ENCODE data around the gene WDR20. TPM values are rescaled to one million over a fixed set of nuclear protein-coding genes. Genes with fewer than 3 reads are reported as not detected.

The WDR20 gene
- total and polyA plus RNA-seq, 2 donors (not counting 3 experiments of a cell fraction or from before 2014, with no cell fraction given), result 12.2 to 22.4 TPM

DNA sequence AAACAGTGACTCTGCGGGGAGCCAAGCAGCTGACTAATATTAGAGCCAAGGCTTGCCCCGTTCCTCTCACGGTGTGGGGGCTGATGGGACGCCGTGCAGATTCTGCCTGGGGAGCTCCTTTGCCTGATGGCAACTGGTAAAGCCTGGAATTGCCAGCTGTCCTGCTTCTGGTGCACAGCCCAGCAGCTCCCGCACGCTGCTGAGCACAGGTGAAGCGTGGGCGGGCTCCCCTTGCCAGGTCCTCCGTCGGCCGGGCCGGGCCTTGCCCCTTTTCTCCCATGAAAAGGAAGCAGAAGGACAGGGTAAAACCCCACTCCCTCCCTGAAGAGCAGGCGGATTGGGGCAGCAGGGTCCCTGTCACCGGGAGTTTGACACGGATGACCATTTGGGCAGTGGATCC, 79.0 kb downstream of the WDR20 start:
- no peaks in the 10 kb centered on the region for H3K79me2 ChIP-seq (ENCODE audit: control insufficient read depth, insufficient read depth, low read length)
- dilution Hi-C loops (cut with MboI; ENCODE audit: extremely low pct_ligation_motif_present, low sequenced_read_pairs), result no loop called here

More for the DNA sequence above, 79.0 kb downstream of the WDR20 start:
- Histone ChIP-seq H3K9ac (replicated peaks; ENCODE audit: extremely low read depth, insufficient read depth, low read length) (no peak overlapping the region), H2AFZ (ENCODE audit: low read depth, low read length) (no peak overlapping the region), H3K27me3 (ENCODE audit: control insufficient read depth in 2 of 2, insufficient read depth in 2 of 2, low read length in 2 of 2) (no peaks in the 10 kb centered on the region), H3K9me1 (replicated peaks; ENCODE audit: control insufficient read depth, extremely low read depth, insufficient read depth, low read length) (no peaks in the 10 kb centered on the region), H3K4me2 (ENCODE audit: insufficient read depth, low read length) (no peak overlapping the region), H3K4me3 (replicated peaks in 1 of 3; ENCODE audit: insufficient read depth in 1 of 3, low read depth in 1 of 3, low read length in 3 of 3) (no peak overlapping the region), H3K9me3 (replicated peaks; ENCODE audit: control insufficient read depth, insufficient read depth, low read length) (no peaks in the 10 kb centered on the region), H3K4me1 (ENCODE audit: control insufficient read depth, extremely low read depth, insufficient read depth, low read length) (peaks cover 8% of the 10 kb centered on the region), H3K36me3 (ENCODE audit: control insufficient read depth in 2 of 2, extremely low read depth in 1 of 2, insufficient read depth in 2 of 2, low read length in 2 of 2) (no peaks in the 10 kb centered on the region), H4K20me1 (replicated peaks; ENCODE audit: control insufficient read depth, extremely low read depth, insufficient read depth, low read length) (no peaks in the 10 kb centered on the region), H3K27ac (ENCODE audit: insufficient read depth, low read depth, low read length) (no peak overlapping the region)
- no peak for DNase-seq (ENCODE audit: low read depth, low spot score)
- TF ChIP-seq MYC (IDR thresholded peaks at IDR 0.05; ENCODE audit: low read depth, low read length) (no peak), GATA2 (IDR thresholded peaks at IDR 0.05; ENCODE audit: insufficient read depth, insufficient read length, low read depth, low read length) (no peak), POLR2A (IDR thresholded peaks at IDR 0.05; ENCODE audit: low read depth, low read length) (no peak), POLR2AphosphoS5 (IDR thresholded peaks at IDR 0.05; ENCODE audit: insufficient read depth, low read depth, low read length) (no peak), JUN (IDR thresholded peaks at IDR 0.05; ENCODE audit: borderline replicate concordance, insufficient read depth, insufficient read length, low read depth) (no peak), FOS (IDR thresholded peaks at IDR 0.05; ENCODE audit: borderline replicate concordance, insufficient read depth, low read length) (no peak), MAX (IDR thresholded peaks at IDR 0.05; ENCODE audit: insufficient read depth, insufficient read length) (no peak), EZH2 (IDR thresholded peaks at IDR 0.05; ENCODE audit: borderline replicate concordance, low read depth, low read length, severe bottlenecking) (no peak)
- TF ChIP-seq, protein P1, sequence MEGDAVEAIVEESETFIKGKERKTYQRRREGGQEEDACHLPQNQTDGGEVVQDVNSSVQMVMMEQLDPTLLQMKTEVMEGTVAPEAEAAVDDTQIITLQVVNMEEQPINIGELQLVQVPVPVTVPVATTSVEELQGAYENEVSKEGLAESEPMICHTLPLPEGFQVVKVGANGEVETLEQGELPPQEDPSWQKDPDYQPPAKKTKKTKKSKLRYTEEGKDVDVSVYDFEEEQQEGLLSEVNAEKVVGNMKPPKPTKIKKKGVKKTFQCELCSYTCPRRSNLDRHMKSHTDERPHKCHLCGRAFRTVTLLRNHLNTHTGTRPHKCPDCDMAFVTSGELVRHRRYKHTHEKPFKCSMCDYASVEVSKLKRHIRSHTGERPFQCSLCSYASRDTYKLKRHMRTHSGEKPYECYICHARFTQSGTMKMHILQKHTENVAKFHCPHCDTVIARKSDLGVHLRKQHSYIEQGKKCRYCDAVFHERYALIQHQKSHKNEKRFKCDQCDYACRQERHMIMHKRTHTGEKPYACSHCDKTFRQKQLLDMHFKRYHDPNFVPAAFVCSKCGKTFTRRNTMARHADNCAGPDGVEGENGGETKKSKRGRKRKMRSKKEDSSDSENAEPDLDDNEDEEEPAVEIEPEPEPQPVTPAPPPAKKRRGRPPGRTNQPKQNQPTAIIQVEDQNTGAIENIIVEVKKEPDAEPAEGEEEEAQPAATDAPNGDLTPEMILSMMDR (IDR thresholded peaks at IDR 0.05; ENCODE audit: extremely low read depth in 1 of 2, insufficient read depth in 1 of 2, low read depth in 1 of 2, low read length in 2 of 2), result no peak
- ChIA-PET CTCF (interaction anchor here (0.8 kb wide), 1 partner anchor 95 kb away, joined by 3 read pairs; no protein-coding TSS in a partner anchor), POLR2A (no interaction called here)
- no TSS peak for BruUV-seq (replicated peaks)
- intact Hi-C loops (cut with micrococcal nuclease), result no loop called here
- FAIRE-seq, result no peak
